ENCODE data around the gene KATNAL2.
"Not testable (repeated sequence)": the region's sequence is repeated elsewhere in the genome, so short reads cannot be mapped to it uniquely, and the experiment has no call there.

GRCh38 chr18:47019870-47020269 is 102.5 kb downstream of the KATNAL2 start:
- TF ChIP-seq POLR2AphosphoS5 (IDR thresholded peaks at IDR 0.05; ENCODE audit: borderline replicate concordance, low read depth, low read length); EZH2 (IDR thresholded peaks at IDR 0.05); FOXP2 (optimal IDR thresholded peaks at IDR 0.05; ENCODE audit: control extremely low read depth, extremely low read length, insufficient read depth): not testable (repeated sequence)
